Prostate gland (tissue), 2 donors: ENCODE results near the gene TP53INP2. TPM values are rescaled to one million over a fixed set of nuclear protein-coding genes. Genes with fewer than 3 reads are reported as not detected.

Experiments
- DNase-seq: peaks from one replicate; pipeline ENCODE4 v3.0.0-alpha.2; 2019; ENCODE audit warnings: low spot score
- H3K27ac ChIP-seq, 2 donors: fragments of 200-600 bp; sonication (generic); 2 replicates each; pipeline ENCODE4 v1.5.1; 2017 to 2019
- H3K27me3 ChIP-seq: fragments of 200-600 bp; sonication (generic); replicated peaks from 2 replicates; pipeline ENCODE4 v1.5.1; 2019; ENCODE audit not compliant: insufficient read depth
- H3K36me3 ChIP-seq, 2 donors: fragments of 200-600 bp; sonication (generic); 1 replicate in 1 of 2; 2 replicates in 1 of 2; pipeline versions ENCODE4 v1.5.1 to v1.8.1; 2017 to 2019
- H3K4me1 ChIP-seq: fragments of 200-600 bp; sonication (generic); replicated peaks from 2 replicates; pipeline ENCODE4 v1.5.1; 2019
- H3K4me3 ChIP-seq, 2 donors: fragments of 200-600 bp; sonication (generic); 2 replicates each; pipeline ENCODE4 v1.5.1; 2017 to 2019
- H3K9me3 ChIP-seq: fragments of 200-600 bp; sonication (generic); 2 replicates; pipeline ENCODE4 v1.5.1; 2017
- CTCF ChIP-seq, 4 experiments: fragments of 200-600 bp in 2 of 4; fragments of 450-650 bp in 2 of 4; sonication (generic) in 2 of 4; IDR thresholded peaks; 1 replicate in 3 of 4; 2 replicates in 1 of 4; pipeline ENCODE4 v1.5.1; 2016 to 2019; ENCODE audit warnings: antibody characterized with exemption in 4 of 4, mild to moderate bottlenecking in 2 of 4, moderate library complexity in 2 of 4
- POLR2A ChIP-seq: fragments of 450-650 bp; IDR thresholded peaks from one replicate; pipeline ENCODE4 v1.6.1; 2016; ENCODE audit warnings: antibody characterized with exemption, mild to moderate bottlenecking
- POLR2AphosphoS5 ChIP-seq: sonication (generic); formaldehyde crosslinking; IDR thresholded peaks from one replicate; pipeline ENCODE4 v1.6.1; 2017; ENCODE audit warnings: antibody characterized with exemption
- WGBS: methylation state at CpG from one replicate; pipeline ENCODE4 v1.1.5; 2018; 5-methylcytosine and 5-hydroxymethylcytosine counted together
- intact Hi-C: fragments of 100-400 bp; cut with DNase I; formaldehyde crosslinking; loops from one replicate; pipeline ENCODE4 v1.14.2; 2022
- total RNA-seq, 2 donors: library from RNA; depleted of rRNA; stranded (reverse); fragments of >200 nt; gene quantifications; one replicate each; pipeline ENCODE4 v1.1.0, GENCODE V29; 2016

TP53INP2 gene
- total RNA-seq, 2 donors from 2014 or later = 26.0 to 39.4 TPM

DNA sequence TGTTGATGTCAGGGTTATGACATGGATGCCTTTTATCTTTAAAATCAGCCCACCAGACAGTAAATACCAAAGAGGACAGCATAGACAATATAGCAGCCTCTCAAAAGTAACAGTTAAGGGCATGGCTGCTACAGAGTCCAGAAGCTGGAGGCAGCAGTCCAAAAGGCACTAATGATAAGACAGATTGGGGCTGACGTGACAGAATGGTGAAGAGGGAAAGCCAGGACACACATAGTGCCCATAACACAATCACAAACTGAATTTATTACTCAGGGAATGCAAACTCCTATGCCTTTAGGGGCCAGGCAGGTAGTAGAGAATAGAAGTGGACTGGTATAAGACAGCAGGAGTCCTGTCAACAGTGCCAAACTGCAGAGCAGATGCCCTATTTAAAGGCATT lies 40.7 kb downstream of the TP53INP2 start:
- 57% methylated on average over 1 of the region's 1 CpG for WGBS
- Histone ChIP-seq H3K36me3 (peaks cover 8 to 31% of the 10 kb centered on the region in 2 donors), H3K9me3 (no peaks in the 10 kb centered on the region), H3K27ac (no peak overlapping the region), H3K4me1 (no peaks in the 10 kb centered on the region), H3K27me3 (no peaks in the 10 kb centered on the region), H3K4me3 (no peak overlapping the region)
- TF ChIP-seq POLR2AphosphoS5 (no peak), POLR2A (no peak), CTCF (IDR thresholded peaks at IDR 0.05) (no peak)
- no peak for DNase-seq
- intact Hi-C loops = no loop called here

- TF ChIP-seq POLR2AphosphoS5 = no peak
- TF ChIP-seq CTCF (IDR thresholded peaks at IDR 0.05) = no peak
- no peak for TF ChIP-seq POLR2A
- Histone ChIP-seq H3K4me1 (no peaks in the 10 kb centered on the region), H3K27ac (no peak overlapping the region), H3K9me3 (no peaks in the 10 kb centered on the region), H3K36me3 (peaks cover 11 to 35% of the 10 kb centered on the region in 2 donors), H3K27me3 (no peaks in the 10 kb centered on the region), H3K4me3 (no peak overlapping the region)
- no peak for DNase-seq
- intact Hi-C loops = no loop called here
- WGBS = 71% methylated on average over 3 of the region's 3 CpGs
Measured at GRCh38 chr20:34746674-34747073, 42.5 kb downstream of the TP53INP2 start.

- WGBS = 66% methylated on average over 2 of the region's 2 CpGs
- H3K9me3 ChIP-seq = no peaks in the 10 kb centered on the region
- TF ChIP-seq CTCF (IDR thresholded peaks at IDR 0.05) (no peak), POLR2A (no peak), POLR2AphosphoS5 (no peak)
- no peak for DNase-seq
- peaks cover 11 to 27% of the 10 kb centered on the region in 2 donors for H3K36me3 ChIP-seq
- no peak overlapping the region for H3K27ac ChIP-seq
- no peaks in the 10 kb centered on the region for H3K27me3 ChIP-seq
- intact Hi-C loops = no loop called here
- no peak overlapping the region for H3K4me3 ChIP-seq
- H3K4me1 ChIP-seq = no peaks in the 10 kb centered on the region
Measured at GRCh38 chr20:34747479-34747878, 43.3 kb downstream of the TP53INP2 start.

DNA sequence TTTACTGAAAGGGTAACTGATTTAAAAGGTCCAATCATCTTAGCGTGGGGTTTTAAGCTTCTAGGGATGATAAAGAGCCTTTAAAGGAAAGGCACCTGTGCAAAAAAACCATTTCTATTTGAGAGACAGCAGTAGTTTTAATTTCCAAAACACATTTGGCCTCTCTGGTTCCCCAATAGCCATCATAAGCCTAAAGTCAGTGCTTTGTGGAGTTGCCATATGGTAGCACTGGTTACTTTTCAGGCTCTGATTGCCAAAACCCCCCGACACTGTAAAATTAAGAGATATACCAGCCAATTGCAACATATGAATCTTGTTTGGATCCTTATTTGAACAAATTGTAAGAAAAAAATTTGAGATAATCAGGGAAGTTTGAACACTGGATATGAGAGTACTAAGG lies 44.6 kb downstream of the TP53INP2 start:
- 88% methylated on average over 2 of the region's 2 CpGs for WGBS
- H3K36me3 ChIP-seq = peaks cover 6 to 18% of the 10 kb centered on the region in 2 donors

More for the DNA sequence above, 44.6 kb downstream of the TP53INP2 start:
- H3K9me3 ChIP-seq = no peaks in the 10 kb centered on the region
- TF ChIP-seq POLR2A (no peak), POLR2AphosphoS5 (no peak), CTCF (IDR thresholded peaks at IDR 0.05) (no peak)
- H3K27ac ChIP-seq = no peak overlapping the region
- H3K4me1 ChIP-seq = no peaks in the 10 kb centered on the region
- DNase-seq = no peak
- H3K27me3 ChIP-seq = no peaks in the 10 kb centered on the region
- intact Hi-C loops = no loop called here
- H3K4me3 ChIP-seq = no peak overlapping the region
